Measurements from ENCODE around the gene GLIS1.

Gene GLIS1

GRCh38 chr1:53508991-53509666, 229.8 kb downstream of the GLIS1 start:
- DNase-seq (ENCODE audit: low spot score) = no peak

- DNase-seq (ENCODE audit: low spot score) = no peak
These were observed 230.6 kb downstream of the GLIS1 start for GRCh38 chr1:53508056-53508990.

GRCh38 chr1:53507116-53507820, 231.7 kb downstream of the GLIS1 start:
- no peak for DNase-seq (ENCODE audit: low spot score)

GRCh38 chr1:53506355-53507050, 232.5 kb downstream of the GLIS1 start:
- no peak for DNase-seq (ENCODE audit: low spot score)

- no peak for DNase-seq (ENCODE audit: low spot score)
These were observed 233.1 kb downstream of the GLIS1 start for GRCh38 chr1:53505891-53506290.

- DNase-seq (ENCODE audit: low spot score) = no peak
These were observed 233.6 kb downstream of the GLIS1 start for GRCh38 chr1:53505401-53505800.

- DNase-seq (ENCODE audit: low spot score) = no peak
These were observed 234.1 kb downstream of the GLIS1 start for GRCh38 chr1:53504901-53505300.

- DNase-seq (ENCODE audit: low spot score) = no peak
These were observed 235.3 kb downstream of the GLIS1 start for GRCh38 chr1:53503433-53504217.

GRCh38 chr1:53502641-53503432, 236.1 kb downstream of the GLIS1 start:
- no peak for DNase-seq (ENCODE audit: low spot score)

- DNase-seq (ENCODE audit: low spot score) = no peak
These were observed 237.6 kb downstream of the GLIS1 start for GRCh38 chr1:53501065-53502005.

GRCh38 chr1:53500204-53501064, 238.5 kb downstream of the GLIS1 start:
- DNase-seq (ENCODE audit: low spot score) = no peak

GRCh38 chr1:53499257-53500203, 239.4 kb downstream of the GLIS1 start:
- no peak for DNase-seq (ENCODE audit: low spot score)

- no peak for DNase-seq (ENCODE audit: low spot score)
These were observed 240.3 kb downstream of the GLIS1 start for GRCh38 chr1:53498555-53499131.

- no peak for DNase-seq (ENCODE audit: low spot score)
These were observed 243.2 kb downstream of the GLIS1 start for GRCh38 chr1:53495633-53496345.

GRCh38 chr1:53490351-53490750, 248.6 kb downstream of the GLIS1 start:
- DNase-seq (ENCODE audit: low spot score) = no peak

Measured in putamen (tissue), 1 donor.